Stimulated activated naive CD4-positive, alpha-beta T cell (primary cell): Measurements from ENCODE around the gene B3GNT2.
"Not testable (repeated sequence)": the region's sequence is repeated elsewhere in the genome, so short reads cannot be mapped to it uniquely, and the experiment has no call there.

ENCODE experiments used
- DNase-seq, 6 experiments: peaks; one replicate each; lab custom pipeline; 2025; lab: John Stamatoyannopoulos, UW

Gene B3GNT2

DNA sequence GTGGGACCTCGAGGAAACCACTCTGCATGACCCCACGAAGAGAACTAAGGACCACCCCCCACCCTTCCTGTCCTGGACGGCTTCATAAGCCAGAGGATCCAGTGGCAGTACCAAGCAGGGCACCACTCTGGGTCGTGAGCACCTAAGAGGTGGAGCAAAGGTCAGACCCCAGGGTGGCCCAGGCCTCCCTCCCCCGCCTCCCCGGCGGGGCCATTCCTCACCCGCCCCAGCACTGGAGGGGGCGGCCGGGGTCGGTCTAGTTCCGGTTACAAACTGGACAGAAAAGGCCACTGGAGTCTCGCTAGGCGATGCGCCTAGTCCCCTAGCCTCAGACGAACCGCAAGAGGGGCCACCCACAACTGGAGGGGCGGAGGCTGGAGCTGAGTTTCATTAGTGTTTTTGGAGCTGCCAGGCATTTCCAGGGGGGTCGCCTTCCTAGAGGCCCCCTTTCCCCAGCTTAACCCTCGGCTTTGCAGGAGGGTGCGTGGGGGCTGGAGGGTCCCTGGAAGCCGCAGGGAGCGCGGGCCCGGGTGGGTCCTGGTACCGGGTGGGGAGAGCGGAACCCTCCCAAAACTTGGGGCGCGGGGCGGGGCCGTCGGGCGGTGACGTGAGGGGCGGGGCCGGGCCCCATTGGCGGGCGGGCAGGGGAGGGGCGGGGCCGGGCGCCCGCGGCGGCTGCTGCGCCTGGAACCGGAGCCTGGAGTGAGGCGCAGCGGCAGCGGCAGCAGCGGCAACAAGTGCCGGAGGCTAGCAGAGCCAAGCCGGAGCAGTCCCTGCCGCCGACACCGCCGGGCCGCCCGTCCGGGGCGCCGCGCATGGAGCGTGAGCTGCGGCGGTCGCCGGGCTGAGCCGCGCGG is at the start of gene B3GNT2:
Gene B3GNT2, plus strand, starts transcription at position 695 of the 857 bp plus-strand sequence. CDS start 26,106 bp downstream, outside the sequence.
- peak; percentile 65 to 88 (median 81) for DNase-seq

DNA sequence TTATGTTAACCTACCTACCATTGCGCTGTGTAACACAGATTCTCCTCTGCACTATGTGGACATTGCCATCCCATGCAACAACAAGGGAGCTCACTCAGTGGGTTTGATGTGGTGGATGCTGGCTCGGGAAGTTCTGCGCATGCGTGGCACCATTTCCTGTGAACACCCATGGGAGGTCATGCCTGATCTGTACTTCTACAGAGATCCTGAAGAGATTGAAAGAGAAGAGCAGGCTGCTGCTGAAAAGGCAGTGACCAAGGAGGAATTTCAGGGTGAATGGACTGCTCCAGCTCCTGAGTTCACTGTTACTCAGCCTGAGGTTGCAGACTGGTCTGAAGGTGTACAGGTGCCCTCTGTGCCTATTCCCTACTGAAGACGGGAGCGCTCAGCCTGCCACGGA is 49.1 kb upstream of the B3GNT2 start:
- DNase-seq: peak; percentile 7 to 59 (median 20)

DNA sequence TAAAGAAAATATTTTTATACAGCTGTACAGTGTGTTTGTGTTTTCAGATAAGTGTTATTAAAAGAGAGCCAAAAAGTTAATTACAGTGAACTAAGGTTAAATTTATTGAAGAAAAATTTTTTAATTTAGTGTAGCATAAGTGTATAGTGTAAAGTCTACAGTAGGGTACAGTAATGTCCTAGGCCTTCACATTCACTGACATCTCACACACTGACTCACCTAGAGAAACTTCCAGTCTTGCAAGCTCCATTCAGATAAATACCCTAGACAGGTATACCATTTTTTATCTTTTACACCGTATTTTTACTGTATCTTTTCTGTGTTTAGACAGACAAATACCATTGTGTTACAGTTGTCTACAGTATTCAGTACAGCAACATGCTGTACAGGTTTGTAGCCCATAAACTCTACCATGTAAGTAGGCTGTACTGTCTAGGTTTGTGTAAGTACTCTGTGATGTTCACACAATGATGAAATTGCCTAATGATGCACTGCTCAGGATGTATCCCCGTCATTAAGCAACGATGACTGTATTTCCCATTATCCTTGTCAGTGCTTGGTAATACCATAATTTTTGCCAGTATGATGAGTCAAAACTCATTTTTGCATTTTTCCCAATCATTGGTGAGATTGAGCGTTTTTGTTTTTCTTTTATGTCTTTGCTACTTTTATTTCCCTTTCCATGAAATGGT is 48.2 kb upstream of the B3GNT2 start:
- no peak for DNase-seq

DNA sequence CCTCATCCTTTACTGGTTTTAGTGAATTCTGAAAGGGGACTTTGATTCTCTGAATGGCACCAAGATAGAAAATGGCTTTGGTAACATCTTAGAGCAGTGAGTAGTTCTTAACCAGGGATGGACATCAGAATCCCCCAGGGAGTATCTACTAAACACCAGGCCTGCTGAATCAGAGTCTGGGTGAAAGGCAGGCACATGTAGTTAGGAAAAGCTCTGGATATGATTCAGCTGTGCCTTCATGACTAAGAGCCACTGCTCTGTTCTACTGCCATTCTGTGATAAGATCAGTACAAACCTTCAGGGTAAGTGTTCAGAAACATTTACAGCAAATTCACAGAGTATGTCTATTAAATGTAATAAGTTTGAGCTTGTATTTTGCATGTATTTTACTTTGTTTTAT is 46.2 kb upstream of the B3GNT2 start:
- no peak for DNase-seq

DNA sequence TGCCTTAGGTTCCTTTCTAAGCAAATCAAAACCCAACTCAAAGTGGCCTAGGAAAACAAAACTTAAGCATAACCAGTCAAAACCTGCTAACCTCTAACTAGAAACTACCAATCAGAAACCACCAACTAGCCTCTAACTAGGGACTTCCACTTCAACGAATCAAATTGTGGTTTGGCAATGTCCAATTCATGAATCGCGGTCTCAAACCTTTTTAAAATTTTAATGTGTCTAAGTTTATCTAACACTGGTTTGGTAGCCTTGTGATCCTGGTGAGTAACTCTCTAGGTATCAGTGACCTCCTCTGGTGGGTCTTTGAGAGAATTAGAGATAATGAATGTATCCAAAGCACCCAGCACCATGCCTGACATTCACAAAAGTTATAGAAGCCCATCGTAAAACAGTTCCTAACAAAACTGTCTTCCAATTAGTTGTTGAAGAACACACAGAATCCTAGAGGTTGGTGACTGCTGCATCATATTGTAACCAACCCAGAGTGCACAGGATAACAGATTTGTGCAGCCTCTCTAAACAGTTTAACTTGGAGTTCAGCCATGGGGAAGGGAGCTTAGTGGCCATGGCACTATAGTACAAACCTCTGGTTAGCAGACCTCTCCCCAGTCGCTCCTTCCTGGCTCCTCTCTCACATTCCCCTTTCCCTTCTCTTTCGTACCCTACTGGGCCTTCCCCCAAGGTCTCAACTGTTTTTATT is 45.2 kb upstream of the B3GNT2 start:
- DNase-seq: no peak

DNA sequence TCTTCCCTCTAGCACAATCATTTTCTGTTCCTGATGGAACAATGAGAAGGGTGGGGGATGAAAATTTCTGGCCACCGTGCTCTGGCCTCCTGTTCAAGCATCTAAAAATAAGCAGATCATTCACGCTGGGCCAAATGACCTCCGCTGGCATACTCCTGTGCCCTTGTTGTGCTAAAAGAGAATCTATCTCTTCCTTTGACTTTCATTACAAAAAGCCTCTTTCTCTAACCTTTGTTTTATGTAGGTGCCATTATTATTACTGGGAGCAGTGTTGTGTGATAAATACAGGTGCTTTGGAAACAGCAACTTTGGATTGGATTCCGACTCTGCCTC is 44.6 kb upstream of the B3GNT2 start:
- no peak for DNase-seq

GRCh38 chr2:62152000-62152399 is 43.9 kb upstream of the B3GNT2 start:
- DNase-seq: no peak

- no peak for DNase-seq
Observed at GRCh38 chr2:62156861-62157496, 38.9 kb upstream of the B3GNT2 start.

- DNase-seq: no peak
Observed at GRCh38 chr2:62158444-62159121, 37.3 kb upstream of the B3GNT2 start.

DNA sequence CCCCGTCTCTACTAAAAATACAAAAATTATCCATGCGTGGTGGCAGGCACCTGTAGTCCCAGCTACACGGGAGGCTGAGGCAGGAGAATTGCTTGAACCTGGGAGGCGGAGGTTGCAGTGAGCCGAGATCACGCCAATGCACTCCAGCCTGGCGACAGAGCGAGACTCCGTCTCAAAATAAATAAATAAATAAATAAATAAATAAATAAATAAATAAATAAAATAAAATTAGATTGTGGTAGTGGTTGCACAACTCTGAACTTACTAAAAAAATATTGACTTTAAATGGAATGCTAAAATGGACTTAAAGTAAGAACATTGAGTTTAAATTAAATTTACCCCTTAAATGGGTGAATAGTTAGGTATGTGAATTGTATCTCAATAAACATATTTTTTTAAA is 35.2 kb upstream of the B3GNT2 start:
- DNase-seq: not testable (repeated sequence)

GRCh38 chr2:62163106-62163831 is 32.6 kb upstream of the B3GNT2 start:
- DNase-seq: no peak

DNA sequence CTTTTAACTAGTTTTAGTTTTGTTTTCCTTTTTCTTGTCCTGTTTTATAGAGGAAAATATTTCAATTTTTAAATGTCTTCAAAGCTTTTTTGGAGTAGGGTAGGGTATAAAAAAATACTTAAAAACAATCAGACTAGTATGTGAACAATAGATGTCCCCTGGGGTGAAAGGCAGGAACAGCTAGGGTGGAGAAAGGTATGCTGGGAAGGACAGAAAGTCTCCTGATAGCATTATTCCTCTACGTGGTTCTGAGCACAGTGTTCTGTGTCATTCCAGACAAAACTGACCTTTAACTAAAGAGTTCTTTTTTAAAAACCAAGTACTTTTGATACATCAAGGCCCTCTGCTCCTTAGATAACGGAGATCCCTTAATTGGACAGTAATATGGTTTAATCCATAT is 32.1 kb upstream of the B3GNT2 start:
- no peak for DNase-seq

DNA sequence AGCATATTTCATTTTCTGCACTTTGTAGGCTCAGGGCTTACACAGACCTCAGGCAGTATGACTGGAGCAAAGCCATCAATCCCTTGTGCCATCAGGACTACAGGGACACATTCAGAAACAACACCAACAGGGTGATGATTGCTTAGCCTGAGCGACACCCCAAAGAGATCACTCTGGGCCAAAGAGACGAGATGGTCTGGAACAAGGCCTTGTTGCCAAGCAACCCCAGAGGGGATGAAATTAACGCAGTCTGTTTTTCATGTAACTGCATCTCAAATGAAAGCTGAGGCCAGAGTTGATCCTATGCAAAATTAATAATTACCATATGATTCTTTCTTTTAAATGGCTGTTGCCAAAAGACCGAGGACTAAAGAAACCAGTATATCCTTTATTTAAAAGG is 20.2 kb upstream of the B3GNT2 start:
- no peak for DNase-seq

GRCh38 chr2:62176801-62177200 is 19.1 kb upstream of the B3GNT2 start:
- no peak for DNase-seq

DNA sequence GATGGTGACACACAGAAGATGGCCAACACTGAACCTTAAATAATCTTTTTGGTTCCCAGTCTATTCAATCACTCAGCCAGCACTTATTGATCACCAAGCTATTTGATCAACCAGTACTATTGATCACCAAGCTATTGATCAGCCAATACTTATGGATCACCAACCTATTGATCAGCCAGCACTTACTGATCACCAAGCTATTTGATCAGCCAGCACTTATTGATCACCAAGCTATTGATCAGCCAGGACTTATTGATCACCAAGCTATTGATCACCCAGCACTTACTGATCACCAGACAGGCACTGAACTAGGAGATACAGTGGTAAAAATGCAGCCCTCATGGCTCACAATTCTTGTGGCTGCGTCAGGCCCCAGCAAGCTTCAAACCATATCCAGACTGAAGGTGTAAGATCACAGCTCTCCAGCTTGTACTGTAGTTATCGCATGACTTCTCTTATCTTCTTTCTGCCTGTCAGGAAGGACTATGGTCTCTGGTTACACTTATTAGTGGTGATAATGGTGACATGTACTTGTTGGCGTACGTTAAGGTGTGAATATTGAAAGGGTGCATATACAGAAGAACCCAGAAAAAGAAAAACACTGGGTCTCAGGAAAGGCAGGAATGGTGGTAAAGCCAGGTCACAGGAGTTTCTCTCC is 18.4 kb upstream of the B3GNT2 start:
- DNase-seq: no peak

DNA sequence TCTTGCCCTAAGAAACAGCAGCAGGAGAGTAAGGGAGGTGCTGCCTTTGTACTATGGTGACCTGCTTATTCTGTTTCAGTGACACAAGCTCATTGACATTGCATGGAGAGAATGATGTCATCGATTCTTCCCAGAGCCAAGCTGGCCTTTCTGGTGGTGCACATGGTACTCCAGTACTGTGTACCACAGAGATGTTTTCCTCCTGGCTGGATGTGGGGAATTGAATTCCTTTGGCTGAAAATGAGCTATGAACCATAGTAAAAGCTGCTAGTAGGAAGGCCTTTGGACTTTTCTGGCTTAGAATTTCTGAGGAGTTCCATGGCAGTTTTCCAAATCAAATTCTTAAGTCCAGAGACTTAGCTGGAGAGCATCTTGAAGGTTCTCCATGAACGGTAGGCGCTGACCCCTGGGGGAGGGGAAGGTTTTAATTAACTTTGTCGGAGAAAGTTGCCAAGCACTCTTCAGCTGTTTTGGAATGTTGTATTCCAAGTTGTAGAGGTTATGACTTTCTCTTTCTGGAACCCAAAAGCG is 17.1 kb upstream of the B3GNT2 start:
- DNase-seq: no peak

DNA sequence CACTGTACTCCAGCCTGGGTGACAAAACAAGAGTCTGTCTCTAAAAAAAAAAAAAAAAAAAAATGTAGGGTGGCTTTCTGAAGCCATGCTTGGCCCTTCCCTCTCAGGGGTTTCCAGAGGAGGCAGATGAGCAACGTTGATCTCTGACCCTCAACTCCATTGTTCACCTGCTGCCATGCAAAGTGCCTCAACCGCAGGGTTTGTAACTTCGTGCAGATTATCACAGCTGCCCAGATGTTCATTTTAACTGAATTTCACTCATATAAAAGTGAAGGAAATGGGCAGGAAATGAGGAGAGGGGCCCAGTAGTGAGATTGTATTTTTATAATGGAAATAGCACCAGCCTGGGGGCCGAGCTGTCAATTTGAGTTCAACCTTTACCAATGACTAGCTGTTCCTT is 14.9 kb upstream of the B3GNT2 start:
- no peak for DNase-seq

- DNase-seq: no peak
Observed at GRCh38 chr2:62181843-62182242, 14.1 kb upstream of the B3GNT2 start.

- DNase-seq: no peak
Observed at GRCh38 chr2:62184512-62185230, 11.2 kb upstream of the B3GNT2 start.
